HepG2 (cell line): ENCODE data around the gene MRPL10. TPM values are rescaled to one million over a fixed set of nuclear protein-coding genes. Genes with fewer than 3 reads are reported as not detected.

ENCODE experiments used
- GZF1 ChIP-seq: sonication (generic); formaldehyde crosslinking; IDR thresholded peaks from 2 replicates; pipeline ENCODE4 v1.5.1; 2020; ENCODE audit warnings: mild to moderate bottlenecking, missing genetic modification reagents
- MAFK ChIP-seq, 2 experiments: IDR thresholded peaks in 1 of 2; conservative IDR thresholded peaks in 1 of 2; 2 replicates each; pipeline ENCODE4 v1.6.1; 2011; ENCODE audit warnings: improper control_type of control experiment in 2 of 2, low read length in 2 of 2
- NFAT5 ChIP-seq: sonication (generic); formaldehyde crosslinking; IDR thresholded peaks from 2 replicates; pipeline ENCODE4 v1.4.0; 2020; ENCODE audit warnings: missing genetic modification reagents
- ONECUT2 ChIP-seq: sonication (generic); formaldehyde crosslinking; IDR thresholded peaks from 2 replicates; pipeline ENCODE4 v1.4.0; 2020; ENCODE audit warnings: missing genetic modification reagents
- PBX3 ChIP-seq: sonication (generic); formaldehyde crosslinking; IDR thresholded peaks from 2 replicates; pipeline ENCODE4 v1.8.1; 2023; ENCODE audit warnings: missing genetic modification reagents, inconsistent platforms, borderline replicate concordance
- ZFP36L1 ChIP-seq: sonication (generic); formaldehyde crosslinking; IDR thresholded peaks from 2 replicates; pipeline ENCODE4 v1.8.0; 2022; ENCODE audit warnings: mild to moderate bottlenecking, missing genetic modification reagents, moderate library complexity
- ZNF275 ChIP-seq: sonication (generic); formaldehyde crosslinking; IDR thresholded peaks from 2 replicates; pipeline ENCODE4 v1.8.0; 2022; ENCODE audit warnings: missing genetic modification reagents, mild to moderate bottlenecking, inconsistent platforms, borderline replicate concordance
- ZNF784 ChIP-seq: sonication (generic); formaldehyde crosslinking; IDR thresholded peaks from 2 replicates; pipeline ENCODE4 v1.5.1; 2020; ENCODE audit warnings: missing genetic modification reagents, mild to moderate bottlenecking, borderline replicate concordance
- ZSCAN9 ChIP-seq: IDR thresholded peaks from 2 replicates; pipeline ENCODE4 v1.6.1; 2016; ENCODE audit warnings: borderline replicate concordance
- polyA plus RNA-seq, 8 experiments: library from polyadenylated mRNA; depleted of rRNA in 3 of 8; stranded (reverse) in 7 of 8; unstranded in 1 of 8; fragments of >200 nt; fragmentation: Illumina TruSeq in 4 of 8; extraction: Trizol in 4 of 8; gene quantifications; 2 replicates each; pipeline versions ENCODE4 v1.2.1 to v1.2.3, GENCODE V29; 2011 to 2016; ENCODE audit warnings: low read depth in 4 of 8, missing spikeins in 1 of 8, mixed read lengths in 1 of 8; ENCODE audit not compliant: insufficient read depth in 1 of 8
- total RNA-seq, 5 experiments: library from RNA; depleted of rRNA; stranded (reverse); fragments of >200 nt; fragmentation: Illumina TruSeq; extraction: Trizol; gene quantifications; 2 replicates each; pipeline ENCODE4 v1.2.3, GENCODE V29; 2016; ENCODE audit warnings: low read depth in 1 of 5

The MRPL10 gene
- total and polyA plus RNA-seq, 2 of the 13 experiments (the other 11 are each of a cell fraction or from before 2014, with no cell fraction given): 56.7 to 149 TPM

- TF ChIP-seq NFAT5 (CRISPR knock-in tag) (no peak), ONECUT2 (no peak), ZFP36L1 (no peak), ZSCAN9 (CRISPR knock-in tag) (no peak), ZNF784 (CRISPR knock-in tag) (no peak), ZNF275 (CRISPR knock-in tag) (no peak), MAFK (conservative IDR thresholded peaks at IDR 0.05 in 1 of 2, IDR thresholded peaks at IDR 0.05 in 1 of 2; ENCODE audit: low read length in 2 of 2) (no peak), GZF1 (CRISPR knock-in tag) (no peak), PBX3 (CRISPR knock-in tag) (no peak)
- TF ChIP-seq, all 625 proteins: peak for 0
Measured at GRCh38 chr17:47879028-47879585, 47.8 kb upstream of the MRPL10 start (continued).
